Osteocyte (in vitro differentiated cells): ENCODE measurements around the gene PSMC1. TPM values are rescaled to one million over a fixed set of nuclear protein-coding genes. Genes with fewer than 3 reads are reported as not detected.
"Not testable (repeated sequence)": the region's sequence is repeated elsewhere in the genome, so short reads cannot be mapped to it uniquely, and the experiment has no call there.

Source experiments
- DNase-seq: peaks from one replicate; pipeline ENCODE4 v3.0.0; 2021; ENCODE audit warnings: mixed read lengths; ENCODE audit not compliant: unreplicated experiment; ENCODE audit errors: extremely low spot score
- H3K27ac Mint-ChIP-seq: one replicate; pipeline ENCODE4 v1.8.0; 2021; ENCODE audit warnings: mild to moderate bottlenecking, mixed read lengths; ENCODE audit not compliant: unreplicated experiment
- H3K27me3 Mint-ChIP-seq: one replicate; pipeline ENCODE4 v1.8.0; 2021; ENCODE audit warnings: mixed read lengths; ENCODE audit not compliant: unreplicated experiment
- H3K36me3 Mint-ChIP-seq: one replicate; pipeline ENCODE4 v1.8.0; 2021; ENCODE audit warnings: mixed read lengths; ENCODE audit not compliant: unreplicated experiment
- H3K4me1 Mint-ChIP-seq: one replicate; pipeline ENCODE4 v1.8.0; 2021; ENCODE audit warnings: mixed read lengths; ENCODE audit not compliant: unreplicated experiment
- H3K4me3 Mint-ChIP-seq: one replicate; pipeline ENCODE4 v1.8.0; 2021; ENCODE audit warnings: mild to moderate bottlenecking, moderate library complexity, mixed read lengths; ENCODE audit not compliant: unreplicated experiment
- H3K9me3 Mint-ChIP-seq: one replicate; pipeline ENCODE4 v1.8.0; 2021; ENCODE audit warnings: mixed read lengths; ENCODE audit not compliant: unreplicated experiment
- CTCF ChIP-seq: fragments of 200-600 bp; sonication (generic); IDR thresholded peaks from 2 replicates; pipeline ENCODE4 v1.5.0; 2021; ENCODE audit warnings: antibody characterized with exemption, mild to moderate bottlenecking, moderate library complexity
- long read RNA-seq: library from polyadenylated mRNA; unstranded; transcript quantifications from one replicate; pipeline ENCODE4 v2.0.0, GENCODE V29; 2021
- total RNA-seq: library from RNA; stranded (reverse); gene quantifications from 2 replicates; pipeline ENCODE4 v1.2.1, GENCODE V29; 2021

PSMC1 gene
- 92.5 and 104 TPM in 2 replicates for total RNA-seq
- long read RNA-seq, full-length matches to known transcripts, result 920 of 974 reads
- long read RNA-seq, partial matches to known transcripts, result 30 of 974 reads
- long read RNA-seq, other reads (novel, unspliced or antisense), result 24 of 974 reads

- peak; percentile 95 for DNase-seq
- Mint-ChIP-seq H3K4me1 (peaks cover 29% of the 10 kb centered on the region), H3K9me3 (peaks cover 4% of the 10 kb centered on the region), H3K4me3 (peak within 1 kb of the TSS; percentile 95), H3K36me3 (peaks cover 10% of the 10 kb centered on the region), H3K27me3 (peaks cover 11% of the 10 kb centered on the region), H3K27ac (peak within 1 kb of the TSS; percentile 98)
- TF ChIP-seq CTCF, result no peak
These were observed at the start of gene PSMC1 for GRCh38 chr14:90256354-90257131. Gene PSMC1 (plus strand): TSS chr14:90256553. CDS start chr14:90256598, 45 bp downstream.

GRCh38 chr14:90213099-90213748 is 43.1 kb upstream of the PSMC1 start:
- Mint-ChIP-seq H3K9me3 (no peaks in the 10 kb centered on the region), H3K4me1 (no peaks in the 10 kb centered on the region), H3K4me3 (no peak overlapping the region), H3K27me3 (no peaks in the 10 kb centered on the region), H3K36me3 (no peaks in the 10 kb centered on the region), H3K27ac (no peak overlapping the region)
- no peak for DNase-seq
- no peak for TF ChIP-seq CTCF

- peaks cover 15% of the 10 kb centered on the region for H3K27me3 Mint-ChIP-seq
- H3K9me3 Mint-ChIP-seq, result peaks cover 2% of the 10 kb centered on the region
- H3K27ac Mint-ChIP-seq, result no peak overlapping the region
- no peak overlapping the region for H3K4me3 Mint-ChIP-seq
- TF ChIP-seq CTCF, result no peak
- no peaks in the 10 kb centered on the region for H3K4me1 Mint-ChIP-seq
- H3K36me3 Mint-ChIP-seq, result no peaks in the 10 kb centered on the region
- DNase-seq, result peak; percentile 62
These were observed 27.9 kb upstream of the PSMC1 start for GRCh38 chr14:90228478-90228877.

GRCh38 chr14:90229942-90230341 is 26.4 kb upstream of the PSMC1 start:
- H3K9me3 Mint-ChIP-seq, H3K4me3 Mint-ChIP-seq, DNase-seq, H3K36me3 Mint-ChIP-seq, H3K27ac Mint-ChIP-seq, H3K4me1 Mint-ChIP-seq: not testable (repeated sequence)
- H3K27me3 Mint-ChIP-seq, result peaks cover 18% of the 10 kb centered on the region

- Mint-ChIP-seq H3K4me3 (no peak overlapping the region), H3K36me3 (no peaks in the 10 kb centered on the region)
These were observed 21.0 kb upstream of the PSMC1 start for GRCh38 chr14:90235179-90235976.

More at GRCh38 chr14:90235179-90235976, 21.0 kb upstream of the PSMC1 start:
- Mint-ChIP-seq H3K27me3 (peaks cover 12% of the 10 kb centered on the region), H3K27ac (no peak overlapping the region), H3K9me3 (peaks cover 18% of the 10 kb centered on the region), H3K4me1 (no peaks in the 10 kb centered on the region)
- TF ChIP-seq CTCF, result peak; percentile 84
- peak; percentile 85 for DNase-seq
